22Rv1 (cell line): ENCODE data around the gene CACNA2D2.

Source experiments
- H3K27ac ChIP-seq: fragments of 450-650 bp; 2 replicates; pipeline ENCODE4 v1.5.1; 2017
- CTCF ChIP-seq: fragments of 450-650 bp; IDR thresholded peaks from 2 replicates; pipeline ENCODE4 v1.5.1; 2017; ENCODE audit warnings: mild to moderate bottlenecking
- ZFX ChIP-seq: fragments of 450-650 bp; IDR thresholded peaks from 2 replicates; pipeline ENCODE4 v1.6.1; 2017; ENCODE audit warnings: antibody characterized with exemption, borderline replicate concordance

The CACNA2D2 gene

GRCh38 chr3:50378024-50378423, 125.4 kb downstream of the CACNA2D2 start:
- H3K27ac ChIP-seq: no peak overlapping the region

GRCh38 chr3:50375258-50375931, 128.0 kb downstream of the CACNA2D2 start:
- TF ChIP-seq ZFX: no peak
- TF ChIP-seq CTCF: peak; percentile 9; the same call in 1 of the 2 replicates
- H3K27ac ChIP-seq: no peak overlapping the region

More at GRCh38 chr3:50378024-50378423, 125.4 kb downstream of the CACNA2D2 start:
- TF ChIP-seq ZFX (no peak), CTCF (no peak)

GRCh38 chr3:50374363-50375257, 128.8 kb downstream of the CACNA2D2 start:
- TF ChIP-seq CTCF (no peak), ZFX (no peak)

GRCh38 chr3:50373146-50374051, 130.0 kb downstream of the CACNA2D2 start:
- H3K27ac ChIP-seq: no peak overlapping the region
- no peak for TF ChIP-seq ZFX

More at GRCh38 chr3:50374363-50375257, 128.8 kb downstream of the CACNA2D2 start:
- no peak overlapping the region for H3K27ac ChIP-seq

GRCh38 chr3:50372349-50372748, 131.1 kb downstream of the CACNA2D2 start:
- H3K27ac ChIP-seq: no peak overlapping the region
- TF ChIP-seq CTCF: no peak
- no peak for TF ChIP-seq ZFX

- TF ChIP-seq CTCF (no peak), ZFX (no peak)
- H3K27ac ChIP-seq: no peak overlapping the region
These were observed 132.2 kb downstream of the CACNA2D2 start for GRCh38 chr3:50371133-50371685.

- no peak overlapping the region for H3K27ac ChIP-seq
- no peak for TF ChIP-seq ZFX
- peak; percentile 19 for TF ChIP-seq CTCF
These were observed 132.8 kb downstream of the CACNA2D2 start for GRCh38 chr3:50370594-50370993.
